GM18519 (cell line): ENCODE results near the gene EPN2.

Experiments
- ATAC-seq: cut with Tn5 transposase; IDR thresholded peaks from one replicate; pipeline ENCODE4 v1.9.1; 2021; ENCODE audit warnings: mild to moderate bottlenecking, moderate library complexity; ENCODE audit not compliant: unreplicated experiment, low FRiP score

Gene EPN2

DNA sequence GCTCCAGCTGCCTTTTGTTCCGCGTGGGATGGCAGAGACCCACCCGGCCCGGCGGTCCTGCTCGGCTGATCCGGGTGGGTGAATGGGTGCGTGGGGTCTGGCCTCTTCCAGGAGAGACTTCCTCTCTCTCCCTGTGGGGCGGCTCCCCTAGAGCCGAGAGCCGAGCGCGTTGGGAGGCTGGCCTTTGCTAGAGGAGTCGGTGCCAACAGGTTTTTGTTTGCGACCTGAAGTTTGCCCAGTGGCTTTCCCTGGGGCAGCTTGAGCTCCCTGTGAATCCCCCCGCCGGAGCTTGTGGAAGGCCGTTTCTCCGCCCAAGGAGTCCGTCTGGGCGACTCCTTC is 970 bp downstream of the EPN2 start:
- ATAC-seq: no peak

DNA sequence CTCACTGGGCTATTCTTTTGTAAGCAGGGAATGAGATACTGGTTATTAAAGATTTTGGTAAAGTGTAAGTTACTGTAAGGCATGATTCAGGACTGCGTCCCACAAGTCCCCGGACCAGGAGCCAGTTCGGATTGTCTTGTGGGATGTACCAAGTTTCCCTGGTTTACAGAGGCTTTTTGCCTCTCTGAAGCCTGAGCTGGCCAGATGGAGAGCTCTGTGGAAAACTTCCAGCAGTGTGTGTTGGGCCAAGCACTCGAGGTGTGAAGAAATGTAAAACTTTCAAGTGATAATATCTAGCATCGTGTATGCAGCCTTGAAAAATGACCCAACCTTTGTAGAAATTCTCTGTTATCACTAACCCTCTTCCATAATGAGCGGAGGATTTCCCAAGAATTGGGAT is 2.4 kb downstream of the EPN2 start:
- ATAC-seq: no peak

DNA sequence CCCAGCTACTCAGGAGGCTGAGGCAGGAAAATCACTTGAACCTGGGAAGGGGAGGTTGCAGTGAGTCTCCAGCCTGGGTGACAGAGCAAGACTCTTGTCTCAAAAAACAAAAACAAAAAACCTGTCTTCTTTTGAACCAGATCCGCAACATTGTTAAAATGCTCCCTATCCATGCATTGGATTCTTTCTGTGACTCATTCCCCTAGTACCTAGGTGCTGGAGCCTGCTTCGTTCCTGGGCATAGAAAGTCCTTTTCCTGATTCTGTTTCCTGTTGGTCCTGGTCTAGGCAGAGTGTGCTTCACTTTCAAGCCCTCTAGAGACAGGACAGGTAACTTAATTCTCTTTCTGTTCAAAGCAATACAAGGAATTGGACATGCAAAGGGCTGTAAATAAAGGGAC is 5.2 kb downstream of the EPN2 start:
- ATAC-seq: no peak

DNA sequence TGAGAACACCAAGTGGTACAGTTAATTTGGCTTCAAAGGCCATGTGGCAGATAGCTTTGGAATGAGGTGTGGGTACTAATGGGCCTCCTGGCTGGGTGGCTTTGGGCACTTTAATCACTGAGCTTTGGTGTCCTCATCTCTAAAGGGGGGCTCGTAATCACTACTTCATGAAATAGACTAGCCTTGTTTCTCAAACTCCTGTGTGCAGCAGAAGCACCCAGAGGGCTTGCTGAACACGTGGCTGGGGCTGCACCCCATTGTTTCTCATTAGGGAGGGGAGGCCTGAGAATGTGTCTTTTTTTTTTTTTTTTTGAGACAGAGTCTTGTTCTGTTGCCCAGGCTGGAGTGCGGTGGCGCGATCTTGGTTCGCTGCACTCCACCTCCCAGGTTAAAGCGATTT is 5.8 kb downstream of the EPN2 start:
- ATAC-seq: no peak

DNA sequence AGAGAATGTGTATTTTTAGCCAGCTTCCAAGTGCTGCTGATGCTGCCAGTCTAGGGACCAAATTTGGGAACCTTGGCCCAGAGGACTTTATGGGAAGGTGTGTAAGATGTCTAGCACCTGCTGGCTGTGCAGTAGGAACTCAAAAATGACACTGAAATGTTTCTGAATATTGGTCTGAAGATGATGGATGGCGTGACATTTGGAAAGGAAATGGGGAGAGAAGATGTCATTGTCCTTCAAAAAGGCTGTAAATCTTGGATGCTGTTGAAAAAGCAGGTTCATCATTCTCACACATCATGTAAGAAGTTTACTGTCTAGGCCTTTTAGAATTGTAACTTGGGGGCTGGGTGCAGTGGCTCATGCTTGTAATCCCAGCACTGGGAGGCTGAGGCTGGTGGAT is 6.7 kb downstream of the EPN2 start:
- no peak for ATAC-seq

DNA sequence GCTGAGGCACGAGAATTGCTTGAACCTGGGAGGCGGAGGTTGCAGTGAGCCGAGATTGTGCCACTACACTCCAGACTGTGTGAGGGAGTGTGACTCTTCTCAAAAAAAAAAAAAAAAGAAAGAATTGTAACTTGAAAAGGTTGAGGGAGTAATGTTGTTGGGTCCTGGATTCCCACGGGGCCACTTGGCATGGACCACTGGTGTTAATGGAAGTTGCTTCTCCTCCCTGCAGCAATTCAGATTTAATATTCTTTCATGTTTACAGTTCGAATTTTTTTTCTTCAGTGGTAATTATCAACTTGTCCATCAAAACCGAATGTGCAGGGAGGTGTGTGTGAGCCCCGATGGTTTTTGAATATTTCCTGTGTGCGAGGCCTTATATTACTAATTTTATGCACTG is 7.2 kb downstream of the EPN2 start:
- ATAC-seq: no peak

DNA sequence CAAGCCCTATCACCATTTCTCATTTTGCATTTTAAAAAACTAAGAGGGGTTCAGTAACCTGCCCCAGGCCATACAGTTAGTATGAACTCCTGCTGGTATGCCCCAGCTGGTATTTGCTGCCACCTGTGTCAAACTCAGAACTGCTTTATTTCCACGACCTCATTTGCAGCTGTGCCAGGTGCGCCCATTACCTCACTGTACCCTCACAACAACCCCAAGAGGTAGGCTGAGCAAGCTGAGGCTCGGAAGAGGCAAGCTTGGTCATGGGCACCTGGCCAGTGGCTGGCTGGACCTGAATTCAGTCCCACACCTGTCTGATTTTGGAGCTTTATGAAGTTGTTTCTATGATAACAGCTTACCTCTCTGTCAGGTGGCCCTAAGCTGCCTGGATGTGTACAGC is 7.6 kb downstream of the EPN2 start:
- no peak for ATAC-seq

DNA sequence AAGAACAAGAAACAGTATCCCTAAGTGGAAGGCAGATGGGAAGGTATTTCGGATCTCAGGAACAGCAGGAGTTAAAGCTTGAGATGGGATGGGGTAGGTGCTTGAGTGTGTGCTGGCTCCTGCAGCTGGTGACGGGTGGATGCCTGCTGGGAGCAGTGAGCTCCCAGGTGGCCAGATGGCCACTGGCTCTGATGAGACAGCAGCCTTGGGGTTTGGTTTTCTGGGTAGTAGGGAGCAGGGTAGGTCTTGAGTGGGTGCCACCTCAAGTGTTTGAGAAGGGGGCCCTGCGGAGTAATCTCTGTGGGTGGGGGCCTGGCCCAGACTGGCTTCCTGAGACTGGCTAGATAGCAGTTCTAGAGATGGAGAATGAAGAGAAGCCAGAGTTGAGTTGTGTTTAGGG is 10.3 kb downstream of the EPN2 start:
- ATAC-seq: no peak

DNA sequence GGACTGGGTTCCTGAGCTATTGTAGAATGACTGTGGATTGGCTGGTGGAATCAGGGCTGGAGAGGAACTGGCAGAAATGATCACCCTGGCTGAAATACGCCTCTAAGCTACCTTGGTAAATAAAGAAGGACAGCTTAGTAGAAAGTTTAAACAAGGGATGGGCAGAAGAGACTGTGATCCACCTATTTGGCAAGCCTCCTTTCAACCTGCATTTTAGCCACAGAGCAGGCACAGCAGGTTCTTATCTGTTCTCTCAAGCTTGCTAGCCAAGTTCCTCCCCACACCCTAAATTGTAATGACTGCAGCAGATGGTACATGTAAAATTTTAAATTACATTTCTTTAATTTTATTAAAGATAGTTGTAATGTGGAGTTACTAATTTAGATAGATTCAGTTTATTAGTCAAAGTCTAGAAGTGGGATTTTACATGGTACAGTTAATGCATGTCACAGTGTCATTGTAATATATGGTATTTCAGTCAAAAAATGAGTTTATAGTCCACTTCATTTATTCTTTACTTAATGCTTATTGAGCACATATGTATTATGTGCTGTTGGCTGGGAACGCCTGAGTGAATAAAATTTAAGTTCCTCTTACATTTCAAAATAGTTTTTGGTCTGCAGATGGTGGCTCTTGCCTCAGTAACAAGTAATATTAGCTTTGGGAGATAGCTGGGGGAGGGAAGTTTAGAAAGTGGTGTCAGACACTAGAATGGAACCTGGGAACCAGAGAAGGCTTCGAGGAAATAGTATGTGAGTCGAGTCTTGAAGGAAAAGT is 11.2 kb downstream of the EPN2 start:
- ATAC-seq: no peak

DNA sequence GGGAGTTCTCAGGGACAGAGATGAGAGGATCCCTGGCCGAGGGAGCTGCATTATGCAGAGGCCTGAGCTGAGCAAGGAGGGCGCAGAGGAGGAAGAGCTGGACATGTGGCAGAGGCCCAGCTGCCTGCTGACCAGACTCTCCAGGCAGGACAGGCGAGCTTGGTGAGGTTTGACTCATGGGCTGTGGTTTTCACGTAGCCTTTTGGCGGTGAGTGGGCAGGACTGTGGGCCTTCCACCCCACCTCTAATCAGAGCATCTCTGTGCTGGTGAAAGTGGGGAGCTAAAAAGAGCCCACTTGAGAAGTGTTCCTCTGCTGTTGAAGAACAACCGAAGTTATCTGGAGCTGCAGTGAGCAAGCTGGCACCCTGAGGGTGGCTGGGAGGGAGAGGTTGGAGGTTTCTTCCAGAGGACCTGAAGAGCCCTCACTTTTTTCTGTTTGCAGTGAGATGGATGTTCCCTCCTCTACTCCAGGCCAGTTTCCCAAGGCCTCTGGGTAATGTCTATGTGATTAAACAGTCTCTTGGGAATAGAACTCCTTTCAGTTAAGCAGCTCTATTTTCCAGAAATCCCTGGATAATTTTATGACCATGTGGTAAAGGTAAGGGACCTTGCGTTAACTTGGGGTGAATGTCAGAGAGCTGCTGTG is 11.9 kb downstream of the EPN2 start:
- ATAC-seq: no peak

DNA sequence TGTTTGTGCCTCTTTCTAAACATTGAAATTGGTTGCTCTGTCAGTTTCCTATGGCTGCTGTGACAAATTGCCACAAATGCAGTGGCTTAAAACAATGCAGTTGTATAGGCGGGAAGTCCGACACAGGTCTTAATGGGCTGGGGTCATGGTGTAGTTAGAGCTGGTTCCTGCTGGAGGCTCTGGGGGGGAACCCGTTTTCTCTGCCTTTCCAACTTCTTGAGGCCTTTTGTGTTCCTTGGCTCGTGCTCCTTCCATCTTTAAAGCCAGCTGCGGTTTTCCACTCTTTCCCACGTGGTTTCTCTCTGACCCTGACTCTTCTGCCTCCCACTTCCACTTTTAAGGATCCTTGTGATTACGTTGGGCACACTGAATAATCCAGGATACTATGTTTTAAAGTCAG is 12.5 kb downstream of the EPN2 start:
- no peak for ATAC-seq

DNA sequence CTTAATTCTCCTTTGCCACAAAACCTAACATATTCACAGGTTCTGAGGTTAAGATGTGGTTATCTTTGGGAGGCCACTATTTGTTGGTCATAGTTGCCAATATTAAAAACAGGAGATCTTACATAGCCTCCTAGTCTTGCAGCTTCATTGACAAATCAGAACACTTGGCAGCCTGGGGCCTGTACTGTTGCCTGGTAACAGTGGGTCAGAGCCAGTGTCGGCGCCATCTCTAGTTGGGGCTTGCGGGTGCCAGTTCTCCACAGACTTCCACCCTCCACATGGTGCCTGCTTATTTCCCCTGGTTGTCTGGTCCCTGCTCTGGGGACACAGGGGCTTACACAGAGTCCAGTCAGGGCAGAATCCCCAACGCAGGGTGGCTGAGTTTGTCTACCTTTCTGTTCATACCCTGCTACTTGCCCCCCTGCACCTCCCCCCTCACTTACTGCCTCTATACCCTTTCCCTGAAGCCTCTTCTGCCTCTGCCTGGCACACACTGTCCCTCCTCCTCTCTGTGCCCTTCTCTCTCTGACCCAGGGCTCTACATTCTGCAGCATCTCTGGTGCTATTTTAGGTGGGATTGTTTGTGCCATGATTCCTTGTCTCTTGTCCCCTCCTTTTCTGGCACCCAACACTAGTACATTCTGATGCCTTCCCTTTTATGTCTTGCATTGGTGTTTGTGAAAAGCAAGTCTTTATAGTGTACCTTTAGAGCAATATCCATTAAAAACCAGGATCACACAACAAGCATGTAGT is 13.4 kb downstream of the EPN2 start:
- ATAC-seq: no peak

DNA sequence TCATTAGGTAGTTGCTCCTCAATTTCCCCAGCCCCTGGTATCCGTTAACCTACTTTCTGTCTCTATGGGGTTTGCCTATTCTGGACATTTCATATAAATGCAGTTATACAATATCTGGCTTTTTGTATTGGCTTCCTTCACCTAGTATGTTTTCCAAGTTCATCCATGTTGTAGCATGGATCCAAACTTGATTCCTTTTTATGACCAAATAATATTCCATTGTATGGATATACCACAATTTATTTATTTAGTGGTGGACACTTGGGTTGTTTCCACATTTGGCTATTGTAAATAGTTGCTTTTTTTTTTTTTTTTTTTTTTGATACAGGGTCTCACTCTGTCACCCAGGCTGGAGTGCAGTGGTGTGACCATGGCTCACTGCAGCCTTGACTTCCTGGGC is 15.9 kb downstream of the EPN2 start:
- no peak for ATAC-seq

DNA sequence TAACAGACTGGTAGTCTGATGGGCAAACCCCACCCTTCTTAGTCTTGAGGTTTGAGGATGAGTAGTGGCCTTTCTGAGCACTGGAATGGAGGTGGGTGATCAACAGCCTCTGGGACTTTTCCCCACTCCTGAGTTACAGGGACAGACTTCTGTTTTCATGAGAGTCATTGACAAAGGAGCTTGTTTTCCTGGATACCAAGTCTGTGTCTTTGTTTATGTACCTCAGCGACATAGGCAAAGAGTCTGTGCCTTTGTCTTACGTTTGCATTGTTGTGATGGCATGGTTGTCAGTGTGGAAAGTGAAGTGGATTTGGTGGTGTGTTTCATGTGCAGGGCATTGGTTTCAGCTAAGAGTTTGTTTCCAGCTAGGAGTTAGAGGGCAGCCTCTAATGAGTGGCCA is 17.5 kb downstream of the EPN2 start:
- ATAC-seq: no peak

DNA sequence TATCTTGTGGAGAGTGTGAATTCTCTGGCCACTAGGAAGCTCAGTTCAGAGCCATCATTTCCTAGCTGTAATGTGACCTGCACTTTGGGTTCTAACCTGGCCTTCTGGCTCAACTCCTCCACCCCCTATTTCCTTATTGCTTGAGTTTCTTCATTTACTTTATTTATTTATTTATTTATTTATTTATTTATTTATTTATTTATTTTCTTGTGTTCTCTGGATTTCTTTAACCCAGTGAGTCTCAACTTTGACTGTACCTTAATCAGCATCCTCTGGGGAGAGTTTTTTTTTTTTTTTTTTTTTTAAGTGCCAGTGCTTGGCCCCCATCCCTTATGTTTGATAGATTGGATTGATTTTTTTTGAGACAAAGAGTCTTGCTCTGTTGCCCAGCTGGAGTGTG is 18.1 kb downstream of the EPN2 start:
- no peak for ATAC-seq

DNA sequence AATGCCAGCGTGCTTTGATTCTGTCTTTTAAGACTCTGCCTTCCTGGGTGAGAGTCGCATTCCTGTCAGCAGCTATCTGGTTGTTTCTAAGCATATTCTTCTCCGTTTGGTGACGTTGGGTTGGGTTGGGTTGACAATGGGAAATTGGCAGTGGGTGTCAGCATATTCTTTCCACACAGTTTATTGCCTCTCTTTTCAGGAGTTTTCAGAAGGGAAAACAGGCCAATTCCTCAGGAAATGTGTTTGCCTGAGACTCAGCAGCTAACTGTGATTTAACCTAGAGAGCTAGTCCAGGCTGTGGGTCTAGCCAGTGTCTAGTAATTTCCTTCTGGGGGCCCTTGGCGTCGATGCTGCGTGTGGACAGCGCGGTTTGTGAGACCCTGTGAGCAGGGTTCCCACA is 21.2 kb downstream of the EPN2 start:
- no peak for ATAC-seq

DNA sequence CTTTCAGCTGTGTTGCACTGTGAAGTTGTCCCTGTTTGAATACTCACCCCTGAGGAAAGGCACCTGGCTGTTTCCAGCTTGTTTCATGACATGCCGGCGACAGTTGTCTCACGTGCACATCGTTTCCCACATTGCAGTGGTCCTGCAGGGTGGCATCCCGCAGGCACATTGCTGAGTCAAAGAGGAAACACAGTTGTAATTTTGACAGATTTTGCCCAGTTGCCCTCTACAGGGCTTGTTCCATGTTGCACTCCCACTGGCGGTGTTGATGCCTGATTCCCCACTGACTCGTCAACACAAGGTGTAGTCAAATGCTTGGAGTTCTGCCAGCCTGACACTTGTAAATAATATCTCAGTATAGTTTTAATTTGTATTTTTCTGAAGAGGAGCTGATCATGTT is 23.8 kb downstream of the EPN2 start:
- no peak for ATAC-seq

DNA sequence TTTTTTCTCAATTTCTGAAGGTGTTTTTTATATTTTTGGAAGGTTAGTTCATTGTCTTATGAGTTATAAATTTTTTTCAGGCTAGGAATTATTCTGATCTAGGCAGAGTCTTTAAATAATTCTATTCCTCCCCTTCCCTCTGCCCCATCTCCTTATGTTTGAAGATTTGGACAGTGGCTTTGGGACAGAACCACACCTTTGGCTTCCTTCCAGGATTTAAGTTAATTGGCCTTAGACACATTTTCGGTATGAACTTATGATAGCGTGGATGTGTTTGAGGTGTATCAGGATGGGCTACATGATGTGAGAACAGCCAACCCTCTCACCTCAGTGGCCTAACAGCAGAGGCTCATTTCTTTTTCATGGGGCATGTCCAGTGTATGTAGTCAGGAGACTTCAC is 24.3 kb downstream of the EPN2 start:
- ATAC-seq: no peak

DNA sequence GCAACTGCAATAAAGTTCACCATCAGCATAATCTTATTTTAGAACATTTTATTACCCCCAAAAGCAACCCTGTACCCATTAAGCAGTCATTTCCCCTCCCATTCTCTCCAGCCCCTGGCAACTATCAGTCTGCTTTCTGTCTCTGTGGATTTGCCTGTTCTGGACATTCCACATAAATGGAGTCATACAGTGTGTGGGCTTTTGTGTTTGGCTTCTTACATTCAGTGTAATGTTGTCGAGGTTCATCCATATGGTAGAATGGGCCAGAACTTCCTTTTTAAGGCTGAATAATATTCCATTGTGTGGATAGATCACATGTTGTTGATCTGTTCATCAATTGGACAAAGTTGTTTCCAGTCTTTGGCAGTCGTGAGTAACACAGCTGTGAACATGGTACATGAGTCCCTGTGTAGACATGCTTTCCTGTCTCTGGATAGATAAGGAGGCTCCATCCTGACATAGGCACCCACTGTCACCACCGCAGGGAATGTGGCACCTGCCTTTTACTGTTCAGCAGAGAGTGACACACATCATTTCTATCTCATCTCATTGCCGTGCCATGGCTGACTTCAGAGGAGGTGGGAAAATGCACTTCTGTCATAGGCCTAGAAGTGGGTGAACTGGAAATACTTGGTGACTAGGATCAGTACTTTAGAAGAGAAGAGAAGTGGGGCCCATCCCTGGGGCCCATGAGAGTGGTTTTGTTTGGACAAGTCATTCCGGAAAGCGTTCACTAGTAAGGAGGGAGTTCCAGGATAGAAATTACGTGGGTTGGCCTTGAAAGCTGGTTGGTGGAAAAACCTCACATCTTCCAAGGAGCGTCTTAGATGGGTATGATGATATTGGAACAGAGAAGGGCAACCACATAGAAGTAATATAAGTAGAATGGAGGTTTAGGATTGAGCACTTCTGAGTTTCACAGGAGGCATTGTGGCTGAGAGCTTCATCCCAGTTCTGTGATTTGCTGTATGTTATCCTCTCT is 25.8 kb downstream of the EPN2 start:
- ATAC-seq: no peak

DNA sequence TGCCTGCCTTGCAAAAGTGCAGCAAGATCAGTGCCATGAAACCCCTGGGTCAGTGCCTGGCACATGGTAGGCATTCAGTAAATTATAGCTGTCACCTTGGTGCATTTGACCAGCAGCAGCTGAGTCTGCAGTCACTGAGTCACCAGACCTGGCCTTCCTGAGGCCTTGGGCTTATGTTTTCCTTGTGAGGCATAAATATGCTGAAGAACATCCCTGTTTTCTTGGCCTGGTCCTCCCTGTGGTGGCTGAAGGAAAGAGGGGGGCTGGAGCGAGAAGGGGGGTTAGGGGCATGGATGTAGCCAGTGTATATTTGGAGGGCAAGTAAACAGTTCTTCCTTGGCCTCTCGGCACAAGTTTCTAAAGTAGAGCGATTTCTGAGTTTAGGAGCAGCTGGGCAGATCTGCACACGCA is 26.5 kb downstream of the EPN2 start:
- no peak for ATAC-seq

DNA sequence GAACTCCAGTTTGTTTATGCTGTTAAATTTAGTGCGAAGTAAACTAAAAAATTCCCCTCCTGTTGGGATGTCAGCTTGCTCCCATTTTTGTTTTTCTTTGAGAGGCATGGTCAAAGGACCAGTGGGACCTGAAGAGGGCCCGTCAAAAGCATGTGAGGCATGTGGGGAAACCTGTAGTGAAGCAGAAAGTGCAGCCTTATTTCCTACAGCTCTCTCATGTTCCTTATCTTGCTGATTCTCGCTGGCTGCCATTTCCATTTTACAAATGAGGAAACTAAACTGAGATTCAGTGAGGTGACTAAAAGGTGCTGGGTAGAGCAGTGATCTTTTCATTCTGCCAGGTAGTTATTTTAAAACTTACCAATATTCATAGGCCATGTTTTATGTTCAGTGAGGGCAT is 27.1 kb downstream of the EPN2 start:
- no peak for ATAC-seq
